Measurements from ENCODE around the gene PAX4.

The PAX4 gene, protein sequence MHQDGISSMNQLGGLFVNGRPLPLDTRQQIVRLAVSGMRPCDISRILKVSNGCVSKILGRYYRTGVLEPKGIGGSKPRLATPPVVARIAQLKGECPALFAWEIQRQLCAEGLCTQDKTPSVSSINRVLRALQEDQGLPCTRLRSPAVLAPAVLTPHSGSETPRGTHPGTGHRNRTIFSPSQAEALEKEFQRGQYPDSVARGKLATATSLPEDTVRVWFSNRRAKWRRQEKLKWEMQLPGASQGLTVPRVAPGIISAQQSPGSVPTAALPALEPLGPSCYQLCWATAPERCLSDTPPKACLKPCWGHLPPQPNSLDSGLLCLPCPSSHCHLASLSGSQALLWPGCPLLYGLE

DNA sequence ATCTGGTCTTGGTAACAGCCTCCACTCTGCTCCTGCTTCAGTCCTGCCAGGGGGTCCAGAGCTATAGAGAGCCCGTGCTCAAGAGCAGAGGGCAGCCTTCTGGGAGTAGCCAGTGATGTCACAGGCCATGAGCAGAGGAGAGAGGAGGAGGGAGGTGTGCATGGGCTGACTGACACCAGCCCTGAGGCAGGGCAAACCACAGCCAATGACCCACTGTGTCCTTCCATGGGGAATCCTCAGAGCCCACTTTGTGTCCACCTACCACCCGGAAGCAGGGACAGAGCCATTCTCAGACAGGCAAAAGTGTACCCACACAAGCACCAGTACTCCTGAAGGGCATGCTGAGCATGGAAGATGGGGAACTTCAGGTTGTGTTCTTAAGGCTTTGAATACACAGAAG is at the start of gene PAX4:
PAX4 (minus strand) TSS at position 101 of the 400 bp plus-strand sequence. CDS start 2,214 bp downstream, outside the sequence.
- DNase-seq (ENCODE audit: low read depth): no peak

GRCh38 chr7:127667017-127667670 is 49.2 kb upstream of the PAX4 start:
- no peak for DNase-seq (ENCODE audit: low read depth)

GRCh38 chr7:127666602-127667001 is 48.7 kb upstream of the PAX4 start:
- no peak for DNase-seq (ENCODE audit: low read depth)

- DNase-seq (ENCODE audit: low read depth): no peak
These were observed 48.0 kb upstream of the PAX4 start for GRCh38 chr7:127665922-127666321.

DNA sequence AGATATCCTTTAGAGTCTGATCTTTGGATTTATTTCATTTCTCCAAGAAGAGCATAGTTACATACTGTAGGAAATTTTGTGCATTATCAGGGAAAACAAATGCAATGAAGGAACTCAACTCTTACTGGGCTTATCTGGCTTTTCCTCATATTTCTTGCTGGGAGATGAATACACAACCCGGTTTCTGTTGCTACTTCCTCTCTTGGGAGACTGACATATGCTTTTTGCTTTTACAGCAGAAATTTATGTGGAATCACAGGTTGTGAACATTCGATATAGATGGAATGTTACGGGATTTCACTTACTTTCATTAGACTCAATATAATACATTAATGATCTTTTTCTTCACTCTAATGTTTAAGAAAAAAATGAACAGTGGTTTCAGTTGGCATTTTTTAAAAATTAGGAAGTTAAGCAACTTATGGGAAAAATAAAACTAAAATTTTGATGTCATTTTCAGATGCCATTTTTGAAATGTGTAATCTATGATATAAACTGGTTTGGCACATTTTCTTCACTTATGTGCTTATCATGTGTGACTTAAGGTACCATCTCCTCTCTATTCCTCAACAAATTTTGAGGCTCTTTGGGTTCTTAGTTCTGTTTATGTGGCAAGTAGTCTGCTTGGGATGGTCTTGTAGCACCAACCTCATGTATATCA is 41.2 kb upstream of the PAX4 start:
- DNase-seq (ENCODE audit: low read depth): no peak

DNA sequence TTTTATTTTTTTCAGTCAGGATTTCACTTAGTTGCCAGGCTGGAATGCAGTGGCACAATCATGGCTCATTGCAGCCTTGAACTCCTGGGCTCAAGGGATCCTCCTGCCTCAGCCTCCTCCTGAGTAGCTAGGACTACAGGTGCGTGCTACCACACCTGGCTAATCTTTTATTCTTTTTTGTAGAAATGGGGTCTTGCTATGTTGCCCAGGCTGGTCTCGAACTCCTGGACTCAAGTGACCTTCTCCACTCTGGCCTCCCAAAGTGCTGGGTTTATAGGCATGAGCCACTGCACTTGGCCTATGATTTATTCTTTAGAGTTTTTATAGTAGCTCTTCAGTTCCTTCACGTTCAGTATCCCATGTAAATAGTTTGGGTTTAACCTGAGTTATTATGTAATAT is 39.6 kb upstream of the PAX4 start:
- no peak for DNase-seq (ENCODE audit: low read depth)

- DNase-seq (ENCODE audit: low read depth): no peak
These were observed 37.8 kb upstream of the PAX4 start for GRCh38 chr7:127655720-127656119.

- DNase-seq (ENCODE audit: low read depth): no peak
These were observed 36.8 kb upstream of the PAX4 start for GRCh38 chr7:127654404-127655394.

GRCh38 chr7:127653396-127653795 is 35.5 kb upstream of the PAX4 start:
- DNase-seq (ENCODE audit: low read depth): no peak

- DNase-seq (ENCODE audit: low read depth): no peak
These were observed 34.6 kb upstream of the PAX4 start for GRCh38 chr7:127652333-127653248.

DNA sequence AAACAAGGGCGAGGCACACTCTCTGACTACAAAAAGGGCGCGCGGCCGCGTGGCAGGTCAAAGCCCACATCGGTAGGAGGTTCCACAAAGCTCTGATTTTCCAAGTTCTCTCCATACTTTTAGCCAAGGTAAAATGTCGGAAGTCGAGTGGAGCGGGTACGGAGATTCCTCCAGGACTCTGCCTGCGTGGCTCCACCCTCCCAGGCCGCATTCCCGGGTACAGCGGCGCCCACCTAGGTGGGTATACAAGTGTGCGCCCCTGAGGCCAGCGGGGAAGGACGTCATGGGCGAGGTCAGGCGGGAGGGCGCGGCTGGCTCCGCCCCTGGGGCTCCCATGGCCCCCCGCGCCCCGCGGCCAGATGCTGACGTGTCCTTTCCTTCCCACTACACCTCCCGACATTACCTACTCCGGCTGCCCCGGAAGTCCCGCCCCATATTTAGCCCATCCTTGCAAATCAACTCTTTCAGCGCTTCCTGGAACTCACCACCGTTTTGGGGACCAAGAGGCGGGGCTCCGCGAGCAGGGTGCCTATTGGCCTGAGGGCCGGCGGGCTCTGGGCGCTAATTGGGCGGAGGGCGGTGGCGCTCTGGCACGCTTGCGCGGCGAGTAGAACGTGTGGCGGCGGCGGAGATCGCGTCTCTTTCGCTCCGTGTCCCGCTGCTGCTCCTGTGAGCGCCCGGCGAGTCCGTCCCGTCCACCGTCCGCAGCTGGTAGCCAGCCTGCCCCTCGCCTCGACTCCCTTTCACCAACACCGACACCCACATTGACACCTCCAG is 33.8 kb upstream of the PAX4 start, which contains the start of gene SND1:
SND1 (plus strand) TSS at position 639 of the 777 bp plus-strand sequence. CDS start 180 bp downstream, outside the sequence.
- DNase-seq (ENCODE audit: low read depth): peak; percentile 99

DNA sequence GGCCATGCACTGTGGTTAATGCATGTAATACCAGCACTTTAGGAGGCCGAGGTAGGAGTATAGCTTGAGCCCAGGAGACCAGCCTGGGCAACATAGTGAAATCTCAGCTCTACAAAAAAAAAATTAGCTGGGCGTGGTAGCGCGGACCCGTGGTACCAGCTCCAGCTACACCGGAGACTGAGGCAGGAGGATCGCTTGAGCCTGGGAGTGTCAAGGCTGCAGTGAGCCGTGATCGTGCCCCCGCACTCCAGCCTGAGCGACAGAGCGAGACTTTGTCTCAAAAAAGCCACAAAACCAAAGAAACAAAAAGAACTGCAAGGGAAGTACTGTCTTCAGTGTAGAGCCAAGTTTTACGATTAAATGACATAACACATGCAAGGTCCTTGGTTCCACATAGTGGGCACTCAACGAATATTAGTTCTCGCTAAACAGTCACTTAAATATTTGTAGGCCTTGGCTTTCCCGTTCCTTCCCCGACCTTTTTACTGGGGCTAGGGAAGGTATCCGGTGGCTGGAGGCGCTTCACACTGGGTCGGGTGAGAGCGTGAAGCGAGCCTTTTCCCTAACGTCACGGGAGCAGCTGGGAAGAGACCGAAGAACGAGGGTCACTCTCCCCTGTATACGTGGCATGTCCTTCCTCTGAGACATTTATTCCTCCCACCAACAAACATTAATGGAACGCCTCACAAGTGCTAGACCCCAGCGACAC is 33.1 kb upstream of the PAX4 start:
- no peak for DNase-seq (ENCODE audit: low read depth)

GRCh38 chr7:127648986-127649385 is 31.0 kb upstream of the PAX4 start:
- DNase-seq (ENCODE audit: low read depth): no peak

DNA sequence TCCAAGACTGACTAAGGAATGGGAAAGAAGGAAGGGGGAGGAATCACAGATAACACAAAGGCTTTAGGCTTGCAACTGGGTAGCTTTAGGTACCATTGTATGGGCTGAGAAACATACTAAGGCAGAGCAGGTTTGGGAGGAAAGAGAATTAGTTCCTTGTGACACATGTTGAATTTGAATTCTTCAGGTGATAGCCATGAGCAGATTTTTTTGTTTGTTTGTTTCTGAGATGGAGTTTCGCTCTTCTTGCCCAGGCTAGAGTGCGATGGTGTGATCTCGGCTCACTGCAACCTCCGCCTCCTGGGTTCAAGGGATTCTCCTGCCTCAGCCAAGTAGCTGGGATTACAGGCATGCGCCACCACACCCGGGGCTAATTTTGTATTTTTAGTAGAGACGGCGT is 29.7 kb upstream of the PAX4 start:
- DNase-seq (ENCODE audit: low read depth): no peak

DNA sequence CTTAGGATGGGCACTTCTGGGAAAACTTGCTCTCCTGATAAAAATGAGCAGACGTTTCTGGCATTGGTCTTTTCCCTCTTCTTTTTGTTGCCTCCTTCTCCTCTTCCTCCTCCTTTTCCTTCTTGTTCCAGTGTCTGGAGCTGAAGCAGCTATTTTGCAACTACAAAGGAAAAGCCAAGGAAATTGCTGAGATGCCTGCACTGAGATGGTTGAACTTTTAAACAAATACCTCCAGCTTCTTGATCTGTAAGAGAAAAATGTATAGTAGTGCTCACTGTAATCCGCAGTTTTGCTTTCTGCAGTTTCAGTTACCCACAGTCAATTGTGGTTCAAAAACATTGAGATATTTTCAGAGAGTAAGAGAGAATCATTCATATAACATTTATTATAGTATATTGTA is 26.5 kb upstream of the PAX4 start:
- DNase-seq (ENCODE audit: low read depth): no peak

DNA sequence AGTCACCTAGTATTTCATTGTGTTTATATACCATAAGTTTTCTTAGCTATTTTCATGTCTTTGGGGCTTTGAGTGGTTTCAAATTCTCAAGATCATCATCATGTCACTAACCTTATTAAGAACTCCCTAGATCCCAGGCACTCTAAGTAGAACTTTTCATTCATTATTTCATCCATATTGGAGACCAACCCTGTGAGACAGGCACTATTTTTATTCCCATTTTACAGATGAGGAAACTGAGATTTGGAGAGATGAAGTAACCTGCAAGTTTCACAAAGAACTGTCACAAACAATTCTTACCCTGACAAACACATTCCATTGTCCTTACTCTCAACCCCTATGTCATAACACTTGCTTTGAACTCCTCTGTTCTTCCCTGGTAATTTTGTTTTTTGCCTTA is 20.3 kb upstream of the PAX4 start:
- DNase-seq (ENCODE audit: low read depth): no peak

GRCh38 chr7:127635659-127636285 is 17.8 kb upstream of the PAX4 start:
- DNase-seq (ENCODE audit: low read depth): no peak

DNA sequence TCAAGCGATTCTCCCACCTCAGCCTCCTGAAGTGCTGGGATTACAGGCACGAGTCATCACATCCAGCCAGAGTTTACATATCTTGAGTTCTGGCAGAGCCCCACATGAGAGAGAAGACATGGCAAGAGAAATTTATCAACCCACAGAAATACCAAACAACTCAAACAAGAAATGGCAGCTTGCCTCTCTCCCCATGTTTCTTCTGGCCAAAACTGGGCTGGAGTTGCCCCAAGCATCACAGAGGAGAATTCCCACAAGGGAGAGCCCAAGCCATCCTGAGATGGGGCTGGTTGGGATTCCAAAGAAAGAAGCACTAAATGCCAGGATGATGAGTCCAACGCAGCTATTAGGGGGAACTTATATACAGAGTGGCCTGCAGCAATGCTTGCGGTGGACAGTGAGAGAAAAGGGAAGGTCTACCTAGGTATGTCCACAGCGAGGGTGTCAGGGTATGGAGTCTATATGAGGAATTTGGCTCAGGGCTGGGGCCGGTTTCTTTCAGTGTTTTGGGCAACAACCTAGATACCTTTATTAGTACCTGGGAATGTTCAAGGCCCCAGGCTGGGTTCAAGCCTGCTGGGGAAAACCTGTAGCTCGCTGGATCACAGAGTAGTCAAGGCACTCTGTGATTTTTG is 14.5 kb upstream of the PAX4 start:
- DNase-seq (ENCODE audit: low read depth): no peak
